ENCODE results near the gene LSAMP. TPM values are rescaled to one million over a fixed set of nuclear protein-coding genes. Genes with fewer than 3 reads are reported as not detected.

Gene LSAMP
- total RNA-seq, 1 donor from 2014 or later = 18.0 TPM

DNA sequence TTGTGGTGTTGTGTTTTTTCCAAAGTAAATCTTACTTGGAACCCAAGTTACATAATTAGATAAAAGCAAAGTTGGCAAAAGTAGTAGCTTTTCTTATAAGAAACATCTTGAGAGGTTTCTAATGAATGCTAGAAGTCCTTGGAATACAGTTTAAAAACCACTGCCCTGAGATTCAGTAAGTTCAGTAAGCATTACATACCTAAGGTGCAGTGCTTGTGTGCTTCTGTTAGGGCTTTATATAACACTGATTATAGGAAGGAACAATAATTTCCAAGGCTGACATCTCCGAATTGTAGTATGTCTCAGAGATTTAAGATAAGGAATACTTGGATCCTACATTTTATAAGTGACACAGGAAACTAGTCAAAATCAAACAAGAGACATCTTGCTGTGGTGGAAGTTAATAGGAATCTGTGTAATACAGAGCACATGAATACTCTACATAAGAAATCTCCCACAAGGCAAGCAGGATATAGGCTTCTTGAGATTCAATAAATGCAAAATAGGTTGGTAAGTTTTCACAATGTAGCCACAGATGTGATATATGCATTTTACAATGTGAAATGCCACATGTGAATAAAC, 268.2 kb downstream of the LSAMP start:
- Mint-ChIP-seq H3K4me3 (no peak overlapping the region), H3K4me1 (peaks cover 8% of the 10 kb centered on the region), H3K9me3 (no peaks in the 10 kb centered on the region), H3K27me3 (ENCODE audit: insufficient read depth, low read depth) (no peaks in the 10 kb centered on the region), H3K36me3 (no peaks in the 10 kb centered on the region), H3K27ac (no peak overlapping the region)
- no peaks in the 10 kb centered on the region for H3K4me1 ChIP-seq
- no peaks in the 10 kb centered on the region for H3K36me3 ChIP-seq
- no peak overlapping the region for H3K9ac ChIP-seq
- H2AFZ ChIP-seq (replicated peaks) = no peak overlapping the region
- no peak overlapping the region for H3K4me2 ChIP-seq
- DNase-seq (ENCODE audit: low spot score) = no peak
- H3F3A ChIP-seq (ENCODE audit: low read depth) = no peaks in the 10 kb centered on the region
- TF ChIP-seq EZH2 (IDR thresholded peaks at IDR 0.05) (no peak), CTCF (IDR thresholded peaks at IDR 0.05) (no peak), EZH2phosphoT487 (IDR thresholded peaks at IDR 0.05) (no peak)
- no peaks in the 10 kb centered on the region for H3K9me3 ChIP-seq (ENCODE audit: low read depth)
- H3K27me3 ChIP-seq = no peaks in the 10 kb centered on the region
- no peaks in the 10 kb centered on the region for H3K79me2 ChIP-seq (ENCODE audit: low read depth)
- H4K20me1 ChIP-seq (ENCODE audit: low read depth) = no peaks in the 10 kb centered on the region
- no peak overlapping the region for H3K4me3 ChIP-seq
- H3K27ac ChIP-seq = no peak overlapping the region

DNA sequence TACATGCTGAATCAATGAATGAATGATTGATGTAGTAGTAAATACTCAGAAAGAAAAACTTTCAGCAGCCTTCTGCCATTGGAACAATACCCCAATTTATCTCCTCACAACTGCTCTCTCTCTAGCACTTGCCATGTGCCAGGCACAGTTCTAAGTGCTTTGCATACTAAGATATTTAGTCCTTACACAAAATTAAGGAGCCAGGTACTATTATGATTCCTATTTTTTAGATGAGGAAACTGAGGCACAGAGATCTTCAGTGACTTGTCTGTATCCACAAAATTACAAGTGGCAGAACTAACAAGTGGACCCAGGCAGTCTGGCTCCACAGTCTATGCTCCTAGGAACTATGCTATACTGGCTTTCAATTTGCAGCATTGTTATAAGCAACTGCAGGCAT, 279.2 kb downstream of the LSAMP start:
- Histone ChIP-seq H3K4me2 (no peak overlapping the region), H3K9me3 (ENCODE audit: low read depth) (no peaks in the 10 kb centered on the region), H3K79me2 (ENCODE audit: low read depth) (no peaks in the 10 kb centered on the region), H2AFZ (replicated peaks) (no peak overlapping the region), H4K20me1 (ENCODE audit: low read depth) (no peaks in the 10 kb centered on the region), H3K27ac (no peak overlapping the region), H3K27me3 (no peaks in the 10 kb centered on the region), H3K36me3 (no peaks in the 10 kb centered on the region), H3K9ac (no peak overlapping the region), H3K4me3 (no peak overlapping the region), H3K4me1 (peaks cover 10% of the 10 kb centered on the region), H3F3A (ENCODE audit: low read depth) (no peaks in the 10 kb centered on the region)
- Mint-ChIP-seq H3K27me3 (ENCODE audit: insufficient read depth, low read depth) (peaks cover 2% of the 10 kb centered on the region), H3K36me3 (no peaks in the 10 kb centered on the region), H3K9me3 (no peaks in the 10 kb centered on the region), H3K4me1 (peaks cover 25% of the 10 kb centered on the region), H3K27ac (no peak overlapping the region), H3K4me3 (no peak overlapping the region)
- TF ChIP-seq EZH2phosphoT487 (IDR thresholded peaks at IDR 0.05) = no peak
- no peak for TF ChIP-seq EZH2 (IDR thresholded peaks at IDR 0.05)
- no peak for TF ChIP-seq CTCF (IDR thresholded peaks at IDR 0.05)
- DNase-seq (ENCODE audit: low spot score) = no peak

DNA sequence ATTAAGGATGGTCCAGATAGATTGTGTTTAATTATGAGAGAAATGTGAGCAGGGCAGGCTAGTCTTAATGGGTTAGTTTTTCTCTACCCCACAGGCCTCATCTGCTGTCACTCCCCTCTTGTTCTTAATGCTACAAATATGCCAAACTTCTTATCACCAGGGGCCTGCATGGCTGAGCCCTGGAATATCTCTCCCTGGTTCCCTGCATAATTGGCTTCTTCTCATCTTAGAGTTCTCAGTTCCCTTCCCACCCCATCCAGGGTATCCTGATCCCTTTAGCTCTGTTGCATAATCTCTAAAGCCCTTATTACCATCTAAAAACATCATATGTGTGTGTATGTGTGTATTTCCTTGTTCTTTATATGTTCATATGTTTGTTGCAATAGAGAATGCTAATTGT, 279.6 kb downstream of the LSAMP start:
- no peaks in the 10 kb centered on the region for H3K27me3 ChIP-seq

More for the DNA sequence above, 279.6 kb downstream of the LSAMP start:
- TF ChIP-seq EZH2phosphoT487 (IDR thresholded peaks at IDR 0.05) (no peak), EZH2 (IDR thresholded peaks at IDR 0.05) (no peak), CTCF (IDR thresholded peaks at IDR 0.05) (no peak)
- peaks cover 25% of the 10 kb centered on the region for H3K4me1 Mint-ChIP-seq
- Histone ChIP-seq H3K4me2 (no peak overlapping the region), H3K9ac (no peak overlapping the region), H3F3A (ENCODE audit: low read depth) (no peaks in the 10 kb centered on the region), H2AFZ (replicated peaks) (no peak overlapping the region), H3K27ac (no peak overlapping the region), H3K79me2 (ENCODE audit: low read depth) (no peaks in the 10 kb centered on the region), H4K20me1 (ENCODE audit: low read depth) (no peaks in the 10 kb centered on the region), H3K4me3 (no peak overlapping the region), H3K9me3 (ENCODE audit: low read depth) (no peaks in the 10 kb centered on the region), H3K36me3 (no peaks in the 10 kb centered on the region), H3K4me1 (peaks cover 10% of the 10 kb centered on the region)
- no peaks in the 10 kb centered on the region for H3K9me3 Mint-ChIP-seq
- DNase-seq (ENCODE audit: low spot score) = no peak
- no peaks in the 10 kb centered on the region for H3K36me3 Mint-ChIP-seq
- H3K27me3 Mint-ChIP-seq (ENCODE audit: insufficient read depth, low read depth) = peaks cover 2% of the 10 kb centered on the region
- no peak overlapping the region for H3K4me3 Mint-ChIP-seq
- H3K27ac Mint-ChIP-seq = no peak overlapping the region

Data from neural progenitor cell (in vitro differentiated cells).